WERI-Rb-1 (cell line): ENCODE results near the gene SLC43A1.

ENCODE experiments used
- DNase-seq: peaks from one replicate; pipeline ENCODE4 v3.0.0-alpha.2; 2020
- H3K27ac ChIP-seq: fragments of 250-450 bp; sonication (Bioruptor Pico); 2 replicates; pipeline ENCODE4 v1.5.1; 2020; ENCODE audit warnings: mild to moderate bottlenecking, moderate library complexity
- H3K27me3 ChIP-seq: fragments of 250-450 bp; sonication (Bioruptor Pico); 2 replicates; pipeline ENCODE4 v1.5.1; 2021; ENCODE audit warnings: mild to moderate bottlenecking, low read depth, moderate library complexity; ENCODE audit not compliant: insufficient read depth, severe bottlenecking
- H3K36me3 ChIP-seq: fragments of 250-450 bp; sonication (Bioruptor Pico); 2 replicates; pipeline ENCODE4 v1.5.1; 2020; ENCODE audit warnings: mild to moderate bottlenecking, moderate library complexity
- H3K4me3 ChIP-seq: 2 replicates; pipeline ENCODE4 v1.5.1; 2011; ENCODE audit warnings: low read depth, mild to moderate bottlenecking, control low read depth, low read length
- H3K9me3 ChIP-seq: fragments of 250-450 bp; sonication (Bioruptor Pico); 2 replicates; pipeline ENCODE4 v1.5.1; 2021; ENCODE audit warnings: mild to moderate bottlenecking, moderate library complexity; ENCODE audit not compliant: severe bottlenecking
- TF ChIP-seq, protein P1 (sequence below): IDR thresholded peaks from 2 replicates; pipeline ENCODE4 v1.5.1; 2011; ENCODE audit warnings: low read depth, mild to moderate bottlenecking, control low read depth, inconsistent platforms, low read length

The SLC43A1 gene

GRCh38 chr11:57467508-57468157, 47.9 kb downstream of the SLC43A1 start:
- H3K9me3 ChIP-seq = no peaks in the 10 kb centered on the region
- no peak overlapping the region for H3K27ac ChIP-seq
- no peak for DNase-seq
- H3K4me3 ChIP-seq = no peak overlapping the region
- peaks cover 70% of the 10 kb centered on the region for H3K27me3 ChIP-seq
- no peaks in the 10 kb centered on the region for H3K36me3 ChIP-seq
- TF ChIP-seq, protein P1, sequence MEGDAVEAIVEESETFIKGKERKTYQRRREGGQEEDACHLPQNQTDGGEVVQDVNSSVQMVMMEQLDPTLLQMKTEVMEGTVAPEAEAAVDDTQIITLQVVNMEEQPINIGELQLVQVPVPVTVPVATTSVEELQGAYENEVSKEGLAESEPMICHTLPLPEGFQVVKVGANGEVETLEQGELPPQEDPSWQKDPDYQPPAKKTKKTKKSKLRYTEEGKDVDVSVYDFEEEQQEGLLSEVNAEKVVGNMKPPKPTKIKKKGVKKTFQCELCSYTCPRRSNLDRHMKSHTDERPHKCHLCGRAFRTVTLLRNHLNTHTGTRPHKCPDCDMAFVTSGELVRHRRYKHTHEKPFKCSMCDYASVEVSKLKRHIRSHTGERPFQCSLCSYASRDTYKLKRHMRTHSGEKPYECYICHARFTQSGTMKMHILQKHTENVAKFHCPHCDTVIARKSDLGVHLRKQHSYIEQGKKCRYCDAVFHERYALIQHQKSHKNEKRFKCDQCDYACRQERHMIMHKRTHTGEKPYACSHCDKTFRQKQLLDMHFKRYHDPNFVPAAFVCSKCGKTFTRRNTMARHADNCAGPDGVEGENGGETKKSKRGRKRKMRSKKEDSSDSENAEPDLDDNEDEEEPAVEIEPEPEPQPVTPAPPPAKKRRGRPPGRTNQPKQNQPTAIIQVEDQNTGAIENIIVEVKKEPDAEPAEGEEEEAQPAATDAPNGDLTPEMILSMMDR = no peak

- TF ChIP-seq, protein P1 = no peak
- Histone ChIP-seq H3K9me3 (no peaks in the 10 kb centered on the region), H3K27ac (no peak overlapping the region), H3K36me3 (no peaks in the 10 kb centered on the region), H3K27me3 (peaks cover 75% of the 10 kb centered on the region), H3K4me3 (no peak overlapping the region)
- DNase-seq = no peak
Observed at GRCh38 chr11:57466680-57467079, 48.8 kb downstream of the SLC43A1 start.

DNA sequence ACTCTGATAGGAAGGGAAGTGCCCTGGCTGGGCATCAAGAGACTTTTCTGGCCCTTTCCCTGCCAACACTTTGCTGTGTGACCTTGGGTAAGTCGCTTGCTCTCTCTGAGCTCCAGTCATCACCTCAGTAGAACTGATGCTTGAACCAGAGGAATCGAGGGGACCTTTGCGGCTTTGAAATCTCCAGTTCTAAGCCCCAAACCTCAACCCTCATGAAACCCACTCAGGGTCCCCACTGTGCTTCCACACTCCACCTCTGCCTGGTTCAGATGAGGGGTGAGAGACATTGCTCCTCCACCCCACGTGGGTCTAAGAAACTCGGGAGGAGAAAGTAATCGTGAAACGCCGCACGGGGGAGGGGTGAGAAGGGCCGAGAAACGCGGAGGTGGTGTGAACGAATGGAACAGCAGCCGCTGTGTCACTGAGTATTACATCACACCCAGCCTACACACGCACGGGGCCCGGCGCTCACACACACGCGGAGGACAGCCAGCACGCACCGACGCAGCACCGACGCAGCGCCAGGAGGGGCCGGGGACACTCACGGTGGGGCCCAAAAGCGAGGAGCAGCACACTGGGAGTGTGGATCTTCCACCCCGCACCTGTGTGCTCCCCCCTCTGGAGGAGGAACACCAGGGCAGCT, 50.8 kb downstream of the SLC43A1 start:
- TF ChIP-seq, protein P1 = no peak
- no peak overlapping the region for H3K27ac ChIP-seq
- no peak overlapping the region for H3K4me3 ChIP-seq
- H3K9me3 ChIP-seq = no peaks in the 10 kb centered on the region
- H3K36me3 ChIP-seq = no peaks in the 10 kb centered on the region
- H3K27me3 ChIP-seq = peaks cover 88% of the 10 kb centered on the region
- DNase-seq = no peak

GRCh38 chr11:57463671-57464538, 51.6 kb downstream of the SLC43A1 start:
- Histone ChIP-seq H3K4me3 (no peak overlapping the region), H3K36me3 (no peaks in the 10 kb centered on the region), H3K27ac (no peak overlapping the region), H3K9me3 (no peaks in the 10 kb centered on the region), H3K27me3 (peaks cover 88% of the 10 kb centered on the region)
- TF ChIP-seq, protein P1 = no peak
- peak; percentile 79 for DNase-seq

- Histone ChIP-seq H3K9me3 (no peaks in the 10 kb centered on the region), H3K36me3 (no peaks in the 10 kb centered on the region), H3K27ac (no peak overlapping the region), H3K27me3 (peaks cover 90% of the 10 kb centered on the region), H3K4me3 (no peak overlapping the region)
- no peak for DNase-seq
- TF ChIP-seq, protein P1 = no peak
Observed at GRCh38 chr11:57462597-57462996, 52.9 kb downstream of the SLC43A1 start.
